NCI-H128 (cell line): ENCODE measurements around the gene KCNK7.

ENCODE experiments used
- DNase-seq: peaks from one replicate; lab custom pipeline; 2025; ENCODE audit not compliant: unreplicated experiment; lab: John Stamatoyannopoulos, UW

Gene KCNK7

GRCh38 chr11:65558930-65559509 lies 36.6 kb downstream of the KCNK7 start:
- DNase-seq = no peak

- DNase-seq = peak; percentile 48
Measured at GRCh38 chr11:65558002-65558929, 37.3 kb downstream of the KCNK7 start, which contains the start of gene LTBP3. LTBP3 (minus strand) TSS chr11:65558359; CDS start chr11:65557959, 400 bp downstream.

- DNase-seq = no peak
Measured at GRCh38 chr11:65557280-65558001, 38.2 kb downstream of the KCNK7 start.

- DNase-seq = no peak
Measured at GRCh38 chr11:65556470-65557279, 38.9 kb downstream of the KCNK7 start.

- no peak for DNase-seq
Measured at GRCh38 chr11:65555693-65556231, 39.8 kb downstream of the KCNK7 start.

- no peak for DNase-seq
Measured at GRCh38 chr11:65554842-65555430, 40.7 kb downstream of the KCNK7 start.

GRCh38 chr11:65554057-65554818 lies 41.4 kb downstream of the KCNK7 start:
- DNase-seq = no peak

- no peak for DNase-seq
Measured at GRCh38 chr11:65553301-65554001, 42.1 kb downstream of the KCNK7 start.

- no peak for DNase-seq
Measured at GRCh38 chr11:65552388-65552951, 43.1 kb downstream of the KCNK7 start.

GRCh38 chr11:65551572-65552387 lies 43.8 kb downstream of the KCNK7 start:
- DNase-seq = peak; percentile 42

GRCh38 chr11:65549096-65549495 lies 46.5 kb downstream of the KCNK7 start:
- DNase-seq = no peak

GRCh38 chr11:65548395-65548794 lies 47.2 kb downstream of the KCNK7 start:
- no peak for DNase-seq

- no peak for DNase-seq
Measured at GRCh38 chr11:65547446-65548125, 48.0 kb downstream of the KCNK7 start.

GRCh38 chr11:65546217-65546958 lies 49.2 kb downstream of the KCNK7 start:
- peak; percentile 80 for DNase-seq

- DNase-seq = no peak
Measured at GRCh38 chr11:65545853-65546216, 49.8 kb downstream of the KCNK7 start.
